Measurements from ENCODE around the gene TREML4.

- TF ChIP-seq CTCF (IDR thresholded peaks at IDR 0.05 in 8 of 11, conservative IDR thresholded peaks at IDR 0.05 in 3 of 11) (no peak), POLR2A (IDR thresholded peaks at IDR 0.05) (no peak)
These were observed 49.0 kb upstream of the TREML4 start for GRCh38 chr6:41179163-41179562.
